Measurements from ENCODE around the gene GRSF1.

- TF ChIP-seq CTCF (conservative IDR thresholded peaks at IDR 0.05; ENCODE audit: low read length) (no peak), EZH2phosphoT487 (IDR thresholded peaks at IDR 0.05; ENCODE audit: borderline replicate concordance, low read depth, low read length) (no peak)
Measured at GRCh38 chr4:70863099-70863790, 23.6 kb upstream of the GRSF1 start.
